Chondrocyte (in vitro differentiated cells): Measurements from ENCODE around the gene PC. TPM values are rescaled to one million over a fixed set of nuclear protein-coding genes. Genes with fewer than 3 reads are reported as not detected.

Experiments
- DNase-seq: peaks from one replicate; pipeline ENCODE4 v3.0.0; 2021; ENCODE audit warnings: mixed read lengths, low spot score
- H3K27ac Mint-ChIP-seq: one replicate; pipeline ENCODE4 v1.8.0; 2021; ENCODE audit warnings: mild to moderate bottlenecking, moderate library complexity, mixed read lengths; ENCODE audit not compliant: unreplicated experiment
- H3K27me3 Mint-ChIP-seq: 2 replicates; pipeline ENCODE4 v1.8.0; 2021; ENCODE audit warnings: low read depth, mixed read lengths
- H3K36me3 Mint-ChIP-seq: 2 replicates; pipeline ENCODE4 v1.8.0; 2021; ENCODE audit warnings: low read depth, mixed read lengths
- H3K4me1 Mint-ChIP-seq: 2 replicates; pipeline ENCODE4 v1.8.0; 2021; ENCODE audit warnings: low read depth, mild to moderate bottlenecking, mixed read lengths
- H3K4me3 Mint-ChIP-seq: one replicate; pipeline ENCODE4 v1.8.0; 2021; ENCODE audit warnings: mild to moderate bottlenecking, moderate library complexity, mixed read lengths; ENCODE audit not compliant: unreplicated experiment
- H3K9me3 Mint-ChIP-seq: 2 replicates; pipeline ENCODE4 v1.8.0; 2021; ENCODE audit warnings: low read depth, mixed read lengths
- CTCF ChIP-seq: fragments of 200-600 bp; sonication (generic); IDR thresholded peaks from 2 replicates; pipeline ENCODE4 v1.5.0; 2021; ENCODE audit warnings: antibody characterized with exemption, mild to moderate bottlenecking, moderate library complexity
- total RNA-seq: library from RNA; stranded (reverse); gene quantifications from 3 replicates; pipeline ENCODE4 v1.2.1, GENCODE V29; 2021

Gene PC
- total RNA-seq, 1 donor from 2014 or later, result 12.3 TPM

DNA sequence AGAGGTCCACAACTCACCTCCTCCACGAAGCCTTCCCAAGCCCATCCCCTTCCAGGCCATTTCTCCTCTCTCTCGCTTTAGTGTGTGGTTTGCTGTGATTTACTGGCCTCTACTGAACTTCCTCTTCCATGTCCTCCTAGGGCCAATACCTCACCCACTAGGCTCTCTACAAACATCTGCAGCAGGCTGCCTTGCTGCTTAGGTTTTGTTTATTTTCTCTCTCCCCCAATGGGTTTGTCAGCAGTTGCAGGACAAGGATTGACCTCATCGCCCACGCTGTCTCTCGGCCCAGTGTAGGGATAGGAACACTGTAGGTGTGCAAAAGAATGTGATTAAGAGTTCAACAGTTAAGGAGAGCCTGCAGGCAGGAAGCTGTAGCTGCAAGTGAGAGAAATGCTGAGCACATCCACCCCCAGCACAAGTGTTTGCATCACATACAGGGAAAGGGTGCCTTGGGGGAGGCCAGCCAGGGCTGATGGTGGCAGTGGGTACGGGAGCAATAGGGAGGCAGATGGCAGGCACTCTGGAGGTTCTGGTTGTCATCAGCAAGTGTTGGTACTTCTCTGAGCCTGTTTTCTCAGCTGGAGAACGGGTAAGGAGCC is 1.4 kb downstream of the PC start:
- peaks cover 2% of the 10 kb centered on the region for H3K36me3 Mint-ChIP-seq
- no peak for DNase-seq

DNA sequence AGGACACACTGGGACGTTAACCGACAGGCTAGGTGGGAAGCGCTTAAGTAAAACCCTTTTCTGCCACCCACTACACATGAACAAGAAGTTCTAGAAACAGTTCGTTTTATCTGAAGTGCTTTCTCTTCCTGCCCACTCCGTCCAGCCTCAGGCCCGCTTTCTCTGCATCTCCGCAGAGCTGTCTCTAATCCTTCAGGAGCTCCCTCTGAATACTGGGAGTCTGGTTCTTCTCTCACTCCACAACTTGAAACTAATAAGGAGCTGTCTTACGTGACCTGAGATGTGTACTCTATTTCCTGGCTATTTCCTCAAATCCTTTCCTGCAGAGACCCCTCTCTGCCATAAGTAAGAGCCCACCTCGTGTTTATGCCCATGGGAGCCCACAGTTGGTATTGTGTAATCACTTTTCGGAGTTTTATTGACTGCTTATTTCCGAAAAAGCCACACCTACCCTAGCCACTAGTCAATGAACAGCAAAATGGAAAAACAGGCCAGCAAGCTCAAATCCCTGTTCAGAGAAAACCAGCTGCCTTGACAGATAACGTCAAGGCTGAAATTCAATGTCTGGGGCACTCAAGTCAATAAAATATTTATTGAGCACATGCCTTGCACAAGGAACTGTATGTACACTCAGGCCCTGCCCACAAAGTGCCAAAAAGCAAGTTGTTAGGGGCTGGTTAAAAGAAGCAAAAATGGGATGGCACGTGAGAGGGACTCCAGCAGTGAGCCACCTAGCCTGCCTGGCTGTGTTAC is 4.9 kb downstream of the PC start:
- no peak for TF ChIP-seq CTCF
- H3K27ac Mint-ChIP-seq, result no peak overlapping the region
- no peaks in the 10 kb centered on the region for H3K9me3 Mint-ChIP-seq
- H3K36me3 Mint-ChIP-seq, result peaks cover 2% of the 10 kb centered on the region
- peaks cover 39% of the 10 kb centered on the region for H3K4me1 Mint-ChIP-seq
- H3K4me3 Mint-ChIP-seq, result no peak overlapping the region
- no peaks in the 10 kb centered on the region for H3K27me3 Mint-ChIP-seq
- DNase-seq, result no peak

More for the DNA sequence above, 1.4 kb downstream of the PC start:
- Mint-ChIP-seq H3K4me3 (peak overlapping the region; percentile 75), H3K27ac (peak overlapping the region; percentile 82), H3K4me1 (peaks cover 31% of the 10 kb centered on the region), H3K9me3 (no peaks in the 10 kb centered on the region), H3K27me3 (no peaks in the 10 kb centered on the region)
- peak; percentile 56 for TF ChIP-seq CTCF

DNA sequence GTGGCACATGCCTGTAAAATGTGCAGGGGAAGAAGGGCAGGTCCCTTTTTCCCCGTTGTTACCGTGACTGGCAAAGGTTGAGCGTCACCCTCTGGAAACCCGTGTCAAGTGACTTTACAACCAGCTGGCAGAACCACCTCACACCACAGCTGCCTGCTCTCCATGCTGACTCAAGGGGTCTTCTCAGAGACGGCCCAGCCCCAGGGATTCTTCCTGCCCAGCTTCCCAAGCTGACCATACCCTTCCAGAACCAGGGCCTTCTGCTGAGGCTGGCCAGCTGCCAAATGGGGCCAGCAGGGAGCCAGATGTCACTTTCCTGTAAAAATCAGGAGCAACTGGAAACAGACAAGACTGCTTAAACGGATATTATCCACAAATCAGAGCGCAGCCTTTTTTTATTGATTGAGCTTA is 6.3 kb downstream of the PC start:
- TF ChIP-seq CTCF, result no peak
- DNase-seq, result no peak
- H3K9me3 Mint-ChIP-seq, result no peaks in the 10 kb centered on the region
- H3K4me3 Mint-ChIP-seq, result no peak overlapping the region
- H3K27ac Mint-ChIP-seq, result peak overlapping the region; percentile 70
- no peaks in the 10 kb centered on the region for H3K27me3 Mint-ChIP-seq
- H3K36me3 Mint-ChIP-seq, result peaks cover 3% of the 10 kb centered on the region
- peaks cover 31% of the 10 kb centered on the region for H3K4me1 Mint-ChIP-seq

DNA sequence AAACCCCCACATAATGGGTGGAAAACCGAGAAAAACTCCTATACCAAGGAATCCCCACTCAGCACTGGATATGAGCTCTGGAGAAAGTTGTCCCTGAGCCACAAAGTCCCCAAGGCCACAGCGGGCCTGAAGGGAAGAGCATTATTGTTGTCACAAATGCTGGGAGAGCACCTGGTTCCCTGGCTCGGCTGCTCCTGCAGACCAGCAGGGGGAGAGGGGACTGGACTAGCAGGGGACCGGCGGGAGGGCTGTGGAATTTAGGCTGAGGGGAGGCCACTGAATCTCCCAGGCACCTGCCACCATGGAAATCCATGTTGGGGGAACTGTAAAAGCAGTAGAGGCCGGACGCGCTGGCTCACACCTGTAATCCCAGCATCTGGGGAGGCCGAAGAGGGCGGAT is 7.0 kb downstream of the PC start:
- Mint-ChIP-seq H3K36me3 (peaks cover 3% of the 10 kb centered on the region), H3K27ac (peak overlapping the region; percentile 59), H3K27me3 (no peaks in the 10 kb centered on the region), H3K4me3 (no peak overlapping the region), H3K9me3 (no peaks in the 10 kb centered on the region), H3K4me1 (peaks cover 25% of the 10 kb centered on the region)
- no peak for DNase-seq
- no peak for TF ChIP-seq CTCF

GRCh38 chr11:66950112-66950535 is 8.1 kb downstream of the PC start:
- TF ChIP-seq CTCF, result no peak
- DNase-seq, result no peak
- Mint-ChIP-seq H3K9me3 (no peaks in the 10 kb centered on the region), H3K4me3 (no peak overlapping the region), H3K27me3 (no peaks in the 10 kb centered on the region), H3K27ac (peak overlapping the region; percentile 86), H3K4me1 (peaks cover 22% of the 10 kb centered on the region), H3K36me3 (peaks cover 3% of the 10 kb centered on the region)
